ENCODE data around the gene HSPA4L. TPM values are rescaled to one million over a fixed set of nuclear protein-coding genes. Genes with fewer than 3 reads are reported as not detected.

The HSPA4L gene
- total RNA-seq, 1 experiment from 2014 or later: 8.7 TPM

DNA sequence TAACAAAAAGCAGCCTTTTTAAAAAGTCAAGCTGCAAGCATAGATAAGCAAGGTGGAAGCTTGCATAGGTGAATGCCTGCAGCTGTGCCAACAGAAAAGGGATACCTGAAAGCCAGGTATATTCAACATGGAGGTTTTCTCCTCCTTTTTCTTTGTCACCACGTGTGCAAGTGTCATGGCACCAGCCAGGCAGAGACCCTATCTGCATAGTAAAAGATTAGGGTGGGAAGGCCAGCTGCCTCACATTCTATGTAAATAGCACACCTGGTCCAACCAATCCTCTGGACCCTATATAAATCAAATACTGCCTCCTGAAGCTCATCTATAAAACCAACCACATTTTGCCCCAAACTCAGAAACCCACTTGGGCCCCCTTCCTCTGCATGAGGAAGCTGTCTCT is 70.5 kb downstream of the HSPA4L start:
- CTCF ChIA-PET: no interaction called here
- peaks cover 6% of the 10 kb centered on the region for H3K4me1 ChIP-seq (ENCODE audit: insufficient read depth, low read length)
- peaks cover 9% of the 10 kb centered on the region; the same call in 1 of the 2 replicates for H3K9me3 ChIP-seq (ENCODE audit: low read length)
- intact Hi-C loops (cut with micrococcal nuclease): no loop called here
- DNase-seq: no peak
- H3K4me2 ChIP-seq (ENCODE audit: low read length): no peak overlapping the region
- H2AFZ ChIP-seq (ENCODE audit: low read length): no peak overlapping the region
- ATAC-seq: no peak
- H3F3A ChIP-seq (ENCODE audit: low read length, unreplicated experiment): no peaks in the 10 kb centered on the region
- no peaks in the 10 kb centered on the region for H3K79me2 ChIP-seq (ENCODE audit: low read length)
- POLR2A ChIA-PET (ENCODE audit: unreplicated experiment): no interaction called here
- no peaks in the 10 kb centered on the region for H3K9me2 ChIP-seq (replicated peaks; ENCODE audit: low read length)
- no peak overlapping the region for H3K9ac ChIP-seq (ENCODE audit: low read length)
- H3K36me3 ChIP-seq (ENCODE audit: low read depth, low read length): peaks cover 5% of the 10 kb centered on the region; the same call in 1 of the 2 replicates
- no peak overlapping the region for H3K4me3 ChIP-seq (ENCODE audit: low read length)
- no peaks in the 10 kb centered on the region for H4K20me1 ChIP-seq (ENCODE audit: low read length)
- TF ChIP-seq EZH2phosphoT487 (IDR thresholded peaks at IDR 0.05; ENCODE audit: borderline replicate concordance, low read length): no peak
- TF ChIP-seq, protein P1, sequence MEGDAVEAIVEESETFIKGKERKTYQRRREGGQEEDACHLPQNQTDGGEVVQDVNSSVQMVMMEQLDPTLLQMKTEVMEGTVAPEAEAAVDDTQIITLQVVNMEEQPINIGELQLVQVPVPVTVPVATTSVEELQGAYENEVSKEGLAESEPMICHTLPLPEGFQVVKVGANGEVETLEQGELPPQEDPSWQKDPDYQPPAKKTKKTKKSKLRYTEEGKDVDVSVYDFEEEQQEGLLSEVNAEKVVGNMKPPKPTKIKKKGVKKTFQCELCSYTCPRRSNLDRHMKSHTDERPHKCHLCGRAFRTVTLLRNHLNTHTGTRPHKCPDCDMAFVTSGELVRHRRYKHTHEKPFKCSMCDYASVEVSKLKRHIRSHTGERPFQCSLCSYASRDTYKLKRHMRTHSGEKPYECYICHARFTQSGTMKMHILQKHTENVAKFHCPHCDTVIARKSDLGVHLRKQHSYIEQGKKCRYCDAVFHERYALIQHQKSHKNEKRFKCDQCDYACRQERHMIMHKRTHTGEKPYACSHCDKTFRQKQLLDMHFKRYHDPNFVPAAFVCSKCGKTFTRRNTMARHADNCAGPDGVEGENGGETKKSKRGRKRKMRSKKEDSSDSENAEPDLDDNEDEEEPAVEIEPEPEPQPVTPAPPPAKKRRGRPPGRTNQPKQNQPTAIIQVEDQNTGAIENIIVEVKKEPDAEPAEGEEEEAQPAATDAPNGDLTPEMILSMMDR (conservative IDR thresholded peaks at IDR 0.05; ENCODE audit: low read depth, low read length): no peak
- TF ChIP-seq EZH2 (IDR thresholded peaks at IDR 0.05; ENCODE audit: low read length, unreplicated experiment): no peak
- no TSS peak for BruUV-seq (replicated peaks)
- H3K27me3 ChIP-seq (ENCODE audit: low read length): no peaks in the 10 kb centered on the region
- no peak overlapping the region for H3K27ac ChIP-seq (ENCODE audit: low read length)

DNA sequence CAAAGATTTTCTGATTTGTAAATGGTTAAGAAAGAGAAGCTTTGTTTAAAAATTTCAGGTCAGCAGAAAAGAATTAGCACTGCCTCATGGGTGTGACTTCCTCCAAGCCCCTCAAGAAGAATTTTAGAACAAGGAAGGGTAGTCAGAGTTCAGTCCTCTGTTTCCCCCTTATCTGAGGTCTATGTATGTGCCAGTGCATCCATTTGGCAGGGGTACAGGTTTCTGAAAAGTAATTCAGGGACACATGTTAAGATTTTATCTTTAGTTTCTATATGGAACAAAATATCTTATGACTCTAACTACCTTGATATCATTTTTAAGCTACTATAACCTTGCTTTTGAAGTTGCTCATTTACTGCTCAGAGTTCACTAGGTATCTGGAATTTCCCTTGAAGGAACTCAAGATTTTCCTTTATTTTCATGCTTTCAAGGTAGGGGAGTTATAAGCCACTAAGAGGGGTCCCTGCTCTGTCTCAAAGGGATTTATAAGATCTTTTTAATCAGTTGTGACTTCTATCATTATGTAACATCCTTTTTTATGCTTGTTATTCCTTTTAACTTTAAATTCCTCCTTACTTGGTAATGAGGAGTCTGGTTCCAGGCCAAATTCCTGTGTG is 74.2 kb downstream of the HSPA4L start:
- H3K27ac ChIP-seq (ENCODE audit: low read length): no peak overlapping the region
- POLR2A ChIA-PET (ENCODE audit: unreplicated experiment): no interaction called here

More for the DNA sequence above, 74.2 kb downstream of the HSPA4L start:
- H3F3A ChIP-seq (ENCODE audit: low read length, unreplicated experiment): no peaks in the 10 kb centered on the region
- no peaks in the 10 kb centered on the region for H3K9me2 ChIP-seq (replicated peaks; ENCODE audit: low read length)
- H3K4me1 ChIP-seq (ENCODE audit: insufficient read depth, low read length): peaks cover 6% of the 10 kb centered on the region
- DNase-seq: no peak
- no peak overlapping the region for H3K4me3 ChIP-seq (ENCODE audit: low read length)
- no peaks in the 10 kb centered on the region for H4K20me1 ChIP-seq (ENCODE audit: low read length)
- no peak for TF ChIP-seq EZH2phosphoT487 (IDR thresholded peaks at IDR 0.05; ENCODE audit: borderline replicate concordance, low read length)
- TF ChIP-seq, protein P1 (conservative IDR thresholded peaks at IDR 0.05; ENCODE audit: low read depth, low read length): no peak
- no peak for TF ChIP-seq EZH2 (IDR thresholded peaks at IDR 0.05; ENCODE audit: low read length, unreplicated experiment)
- no peak overlapping the region for H3K9ac ChIP-seq (ENCODE audit: low read length)
- H3K9me3 ChIP-seq (ENCODE audit: low read length): no peaks in the 10 kb centered on the region
- intact Hi-C loops (cut with micrococcal nuclease): no loop called here
- no TSS peak for BruUV-seq (replicated peaks)
- no peaks in the 10 kb centered on the region for H3K79me2 ChIP-seq (ENCODE audit: low read length)
- no peaks in the 10 kb centered on the region for H3K27me3 ChIP-seq (ENCODE audit: low read length)
- no peak overlapping the region for H3K4me2 ChIP-seq (ENCODE audit: low read length)
- ATAC-seq: no peak
- CTCF ChIA-PET: no interaction called here
- H3K36me3 ChIP-seq (ENCODE audit: low read depth, low read length): no peaks in the 10 kb centered on the region
- H2AFZ ChIP-seq (ENCODE audit: low read length): no peak overlapping the region

Data from PC-3 (cell line).